ENCODE results near the gene IL1A. TPM values are rescaled to one million over a fixed set of nuclear protein-coding genes. Genes with fewer than 3 reads are reported as not detected.
A peak's percentile ranks its signal among the peaks of the same experiment; 100 is the strongest.

The IL1A gene
- total and polyA plus RNA-seq, 2 experiments from 2014 or later = not detected

DNA sequence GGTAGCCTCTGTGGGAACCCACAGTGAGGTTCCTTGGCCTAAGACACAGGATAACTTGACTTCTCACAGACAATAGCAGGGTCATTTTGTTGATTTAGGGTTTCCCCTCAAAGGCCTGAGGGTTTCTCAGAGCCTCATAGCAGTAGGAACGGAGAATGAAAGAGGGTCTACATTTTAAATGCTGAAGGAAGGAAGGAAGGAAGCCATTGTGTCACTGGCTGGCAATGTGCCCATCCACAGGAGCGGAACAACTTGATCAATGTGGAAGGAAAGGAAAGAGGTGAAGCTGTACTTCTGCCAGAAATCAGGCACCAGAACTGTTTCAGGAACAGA lies 47.2 kb upstream of the IL1A start:
- Histone ChIP-seq H3K4me1 (ENCODE audit: low read depth) (no peaks in the 10 kb centered on the region), H3K4me3 (no peak overlapping the region), H3K27ac (no peak overlapping the region), H3K36me3 (no peaks in the 10 kb centered on the region), H3K27me3 (no peaks in the 10 kb centered on the region), H3K9me3 (ENCODE audit: low read depth) (no peaks in the 10 kb centered on the region)
- no peak for DNase-seq (ENCODE audit: low read depth in 1 of 2, low spot score in 1 of 2)
- TF ChIP-seq, protein P1, sequence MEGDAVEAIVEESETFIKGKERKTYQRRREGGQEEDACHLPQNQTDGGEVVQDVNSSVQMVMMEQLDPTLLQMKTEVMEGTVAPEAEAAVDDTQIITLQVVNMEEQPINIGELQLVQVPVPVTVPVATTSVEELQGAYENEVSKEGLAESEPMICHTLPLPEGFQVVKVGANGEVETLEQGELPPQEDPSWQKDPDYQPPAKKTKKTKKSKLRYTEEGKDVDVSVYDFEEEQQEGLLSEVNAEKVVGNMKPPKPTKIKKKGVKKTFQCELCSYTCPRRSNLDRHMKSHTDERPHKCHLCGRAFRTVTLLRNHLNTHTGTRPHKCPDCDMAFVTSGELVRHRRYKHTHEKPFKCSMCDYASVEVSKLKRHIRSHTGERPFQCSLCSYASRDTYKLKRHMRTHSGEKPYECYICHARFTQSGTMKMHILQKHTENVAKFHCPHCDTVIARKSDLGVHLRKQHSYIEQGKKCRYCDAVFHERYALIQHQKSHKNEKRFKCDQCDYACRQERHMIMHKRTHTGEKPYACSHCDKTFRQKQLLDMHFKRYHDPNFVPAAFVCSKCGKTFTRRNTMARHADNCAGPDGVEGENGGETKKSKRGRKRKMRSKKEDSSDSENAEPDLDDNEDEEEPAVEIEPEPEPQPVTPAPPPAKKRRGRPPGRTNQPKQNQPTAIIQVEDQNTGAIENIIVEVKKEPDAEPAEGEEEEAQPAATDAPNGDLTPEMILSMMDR (IDR thresholded peaks at IDR 0.05; ENCODE audit: low read depth, low read length) = no peak

DNA sequence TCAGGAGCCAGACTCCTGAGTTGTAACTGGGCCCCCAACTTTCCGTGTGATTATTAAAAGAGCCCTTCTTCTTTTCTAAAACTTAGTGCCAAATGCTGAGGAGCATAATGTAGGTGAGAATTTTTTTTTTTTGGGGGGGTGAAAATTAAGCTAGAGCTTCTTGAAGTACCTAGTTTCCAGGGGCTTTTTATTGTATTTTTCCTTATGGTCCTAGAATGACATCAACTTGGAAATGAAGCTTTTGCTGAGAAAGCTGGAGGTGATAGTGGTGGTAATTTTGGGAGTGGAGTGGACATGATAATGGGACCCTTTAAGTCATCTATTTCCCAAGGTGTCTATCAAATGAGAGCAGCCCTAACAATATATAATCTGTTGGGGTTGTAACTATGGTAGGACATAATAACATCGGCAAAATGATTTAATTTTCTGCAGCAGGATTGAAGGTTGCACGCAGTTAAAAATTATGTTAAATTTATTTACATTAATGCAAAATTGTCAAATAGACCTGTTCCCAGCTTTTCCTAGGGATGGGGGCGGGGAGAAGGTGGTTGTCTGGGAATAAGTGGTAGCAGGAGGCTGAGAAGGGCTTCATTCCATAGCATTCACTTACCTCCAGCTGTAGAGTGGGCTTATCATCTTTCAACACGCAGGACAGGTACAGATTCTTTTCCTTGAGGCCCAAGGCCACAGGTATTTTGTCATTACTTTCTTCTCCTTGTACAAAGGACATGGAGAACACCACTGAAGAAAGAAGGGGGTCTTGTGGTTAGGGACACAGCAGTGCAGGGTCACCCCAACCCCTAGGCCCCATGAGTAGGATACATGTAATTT lies 46.6 kb upstream of the IL1A start:
- Histone ChIP-seq H3K27ac (no peak overlapping the region), H3K9me3 (ENCODE audit: low read depth) (no peaks in the 10 kb centered on the region), H3K4me1 (ENCODE audit: low read depth) (no peaks in the 10 kb centered on the region), H3K27me3 (no peaks in the 10 kb centered on the region), H3K4me3 (no peak overlapping the region), H3K36me3 (no peaks in the 10 kb centered on the region)
- TF ChIP-seq, protein P1 (IDR thresholded peaks at IDR 0.05; ENCODE audit: low read depth, low read length) = no peak
- DNase-seq (ENCODE audit: low read depth in 1 of 2, low spot score in 1 of 2) = no peak

DNA sequence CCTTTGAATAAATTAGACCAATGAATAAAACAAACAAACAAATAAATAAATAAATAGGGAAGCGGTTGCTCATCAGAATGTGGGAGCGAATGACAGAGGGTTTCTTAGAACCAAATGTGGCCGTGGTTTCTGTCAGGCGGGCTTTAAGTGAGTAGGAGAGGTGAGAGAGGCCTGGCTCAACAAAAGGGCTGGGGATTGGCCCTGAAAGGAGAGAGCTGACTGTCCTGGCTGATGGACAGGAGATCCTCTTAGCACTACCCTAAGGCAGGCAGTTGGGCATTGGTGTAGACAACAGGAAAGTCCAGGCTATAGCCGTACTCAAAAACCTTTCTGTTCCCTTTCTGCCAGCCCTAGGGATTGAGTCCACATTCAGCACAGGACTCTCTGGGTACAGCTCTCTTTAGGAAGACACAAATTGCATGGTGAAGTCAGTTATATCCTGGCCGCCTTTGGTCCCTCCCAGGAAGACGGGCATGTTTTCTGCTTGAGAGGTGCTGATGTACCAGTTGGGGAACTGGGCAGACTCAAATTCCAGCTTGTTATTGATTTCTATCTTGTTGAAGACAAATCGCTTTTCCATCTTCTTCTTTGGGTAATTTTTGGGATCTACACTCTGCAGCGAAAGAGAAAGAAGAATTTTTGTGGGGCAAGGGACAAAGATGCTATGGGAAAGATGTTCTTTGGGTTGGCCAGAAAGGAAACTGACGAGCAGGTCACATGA lies 45.8 kb upstream of the IL1A start:
- Histone ChIP-seq H3K27ac (no peak overlapping the region), H3K9me3 (ENCODE audit: low read depth) (no peaks in the 10 kb centered on the region), H3K4me1 (ENCODE audit: low read depth) (no peaks in the 10 kb centered on the region), H3K36me3 (no peaks in the 10 kb centered on the region), H3K27me3 (no peaks in the 10 kb centered on the region), H3K4me3 (no peak overlapping the region)
- DNase-seq (ENCODE audit: low read depth in 1 of 2, low spot score in 1 of 2) = no peak
- TF ChIP-seq, protein P1 (IDR thresholded peaks at IDR 0.05; ENCODE audit: low read depth, low read length) = no peak

DNA sequence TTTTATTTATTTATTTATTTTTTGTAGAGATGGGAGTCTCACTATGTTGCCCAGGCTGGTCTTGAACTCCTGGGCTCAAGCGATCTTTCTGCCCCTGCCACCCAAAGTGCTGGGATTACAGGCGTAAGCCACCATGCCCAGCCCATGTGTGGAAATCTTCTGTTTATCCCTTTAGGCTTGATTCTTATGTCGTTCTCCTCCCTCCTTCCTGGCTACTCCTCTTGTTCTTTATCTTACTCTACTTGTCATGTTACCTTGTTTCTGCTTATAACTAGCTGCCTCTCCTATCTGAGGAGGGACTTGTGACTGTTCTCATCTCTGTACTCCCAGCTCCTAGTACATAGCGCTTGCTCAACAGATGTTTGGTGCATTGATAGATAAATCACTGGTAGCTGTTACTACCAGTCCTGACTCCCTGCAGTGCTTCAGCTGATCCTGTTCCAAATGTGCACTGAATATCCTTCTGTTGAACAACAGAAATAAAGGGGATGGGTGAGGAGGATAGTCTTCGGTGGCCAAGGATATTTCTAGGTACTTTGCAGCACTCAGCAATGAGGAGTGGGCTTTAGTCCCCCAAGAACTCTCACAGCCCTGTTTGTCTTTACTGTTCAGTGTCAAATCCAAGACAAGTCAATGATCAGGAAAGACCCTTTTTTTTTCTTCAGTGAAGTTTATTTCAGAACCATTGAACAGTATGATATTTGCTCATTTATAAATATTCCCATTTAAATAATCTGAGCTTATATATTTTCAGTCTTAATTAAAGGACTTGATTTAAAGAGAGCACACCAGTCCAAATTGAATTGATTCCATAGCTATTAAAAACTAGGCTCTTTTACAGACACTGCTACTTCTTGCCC lies 45.0 kb upstream of the IL1A start:
- Histone ChIP-seq H3K27ac (no peak overlapping the region), H3K4me1 (ENCODE audit: low read depth) (no peaks in the 10 kb centered on the region), H3K4me3 (no peak overlapping the region), H3K36me3 (no peaks in the 10 kb centered on the region), H3K9me3 (ENCODE audit: low read depth) (no peaks in the 10 kb centered on the region), H3K27me3 (no peaks in the 10 kb centered on the region)
- DNase-seq (ENCODE audit: low read depth in 1 of 2, low spot score in 1 of 2) = peak in 1 of 2 donors; percentile 46
- TF ChIP-seq, protein P1 (IDR thresholded peaks at IDR 0.05; ENCODE audit: low read depth, low read length) = no peak

DNA sequence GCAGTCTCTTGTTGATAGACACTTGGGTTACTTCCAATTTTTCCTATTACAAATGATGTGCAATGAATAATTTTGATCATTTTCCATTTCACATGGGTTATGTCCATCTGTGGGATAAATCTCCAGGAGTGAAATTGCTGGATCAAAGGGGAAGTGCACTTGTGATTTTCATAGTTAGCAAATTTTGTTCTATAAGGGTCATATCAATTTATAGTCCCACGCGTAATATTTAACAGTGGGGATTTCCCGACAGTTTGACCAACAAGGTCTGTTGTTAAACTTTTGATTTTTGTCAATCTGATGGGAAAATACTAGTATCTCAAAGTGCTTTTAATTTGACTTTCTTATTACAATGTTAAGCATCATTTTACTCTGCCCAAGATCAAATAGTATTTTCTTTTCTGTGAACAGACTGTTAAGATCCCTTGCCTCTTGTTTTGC lies 44.0 kb upstream of the IL1A start:
- H3K36me3 ChIP-seq = no peaks in the 10 kb centered on the region
- no peaks in the 10 kb centered on the region for H3K4me1 ChIP-seq (ENCODE audit: low read depth)
- no peak overlapping the region for H3K4me3 ChIP-seq
- H3K9me3 ChIP-seq (ENCODE audit: low read depth) = no peaks in the 10 kb centered on the region
- TF ChIP-seq, protein P1 (IDR thresholded peaks at IDR 0.05; ENCODE audit: low read depth, low read length) = no peak
- H3K27me3 ChIP-seq = no peaks in the 10 kb centered on the region
- DNase-seq (ENCODE audit: low read depth in 1 of 2, low spot score in 1 of 2) = no peak
- H3K27ac ChIP-seq = no peak overlapping the region

All from cardiac muscle cell (in vitro differentiated cells and primary cell).